Endothelial cell of umbilical vein (primary cell): Measurements from ENCODE around the gene RNASE7.

Experiments
- CTCF ChIP-seq, 2 donors: IDR thresholded peaks; 1 replicate in 1 of 2; 2 replicates in 1 of 2; pipeline ENCODE4 v1.5.1; 2011; ENCODE audit warnings: low read length in 2 of 2, mild to moderate bottlenecking in 2 of 2, moderate library complexity in 2 of 2, control low read depth in 1 of 2, inconsistent platforms in 1 of 2, low read depth in 1 of 2; ENCODE audit not compliant: insufficient read depth in 1 of 2; ENCODE audit errors: extremely low read depth in 1 of 2
- EZH2 ChIP-seq: IDR thresholded peaks from 2 replicates; pipeline ENCODE4 v1.6.1; 2012; ENCODE audit warnings: borderline replicate concordance, low read depth, mild to moderate bottlenecking, moderate library complexity, low read length, inconsistent platforms; ENCODE audit not compliant: severe bottlenecking
- JUN ChIP-seq: IDR thresholded peaks from 2 replicates; pipeline ENCODE4 v1.6.1; 2011; ENCODE audit warnings: borderline replicate concordance, low read depth; ENCODE audit not compliant: insufficient read length, insufficient read depth
- MAX ChIP-seq: IDR thresholded peaks from 2 replicates; pipeline ENCODE4 v1.6.1; 2011; ENCODE audit not compliant: insufficient read depth, insufficient read length
- POLR2A ChIP-seq: IDR thresholded peaks from 2 replicates; pipeline ENCODE4 v1.6.1; 2012; ENCODE audit warnings: low read depth, mild to moderate bottlenecking, control low read depth, low read length
- POLR2AphosphoS5 ChIP-seq: IDR thresholded peaks from 2 replicates; pipeline ENCODE4 v1.6.1; 2012; ENCODE audit warnings: low read depth, mild to moderate bottlenecking, control low read depth, low read length, moderate library complexity; ENCODE audit not compliant: insufficient read depth

- TF ChIP-seq EZH2, result no peak
- TF ChIP-seq CTCF (IDR thresholded peaks at IDR 0.05; ENCODE audit: extremely low read depth in 1 of 2, insufficient read depth in 1 of 2, low read depth in 1 of 2, low read length in 2 of 2), result no peak
- TF ChIP-seq POLR2A, result no peak
- no peak for TF ChIP-seq MAX
- no peak for TF ChIP-seq JUN
- TF ChIP-seq POLR2AphosphoS5, result no peak
Measured at GRCh38 chr14:21070083-21070609, 28.0 kb downstream of the RNASE7 start, which contains the start of gene ARHGEF40.
